Measurements from ENCODE around the gene NRCAM.
"Not testable (repeated sequence)": the region's sequence is repeated elsewhere in the genome, so short reads cannot be mapped to it uniquely, and the experiment has no call there.

The NRCAM gene

DNA sequence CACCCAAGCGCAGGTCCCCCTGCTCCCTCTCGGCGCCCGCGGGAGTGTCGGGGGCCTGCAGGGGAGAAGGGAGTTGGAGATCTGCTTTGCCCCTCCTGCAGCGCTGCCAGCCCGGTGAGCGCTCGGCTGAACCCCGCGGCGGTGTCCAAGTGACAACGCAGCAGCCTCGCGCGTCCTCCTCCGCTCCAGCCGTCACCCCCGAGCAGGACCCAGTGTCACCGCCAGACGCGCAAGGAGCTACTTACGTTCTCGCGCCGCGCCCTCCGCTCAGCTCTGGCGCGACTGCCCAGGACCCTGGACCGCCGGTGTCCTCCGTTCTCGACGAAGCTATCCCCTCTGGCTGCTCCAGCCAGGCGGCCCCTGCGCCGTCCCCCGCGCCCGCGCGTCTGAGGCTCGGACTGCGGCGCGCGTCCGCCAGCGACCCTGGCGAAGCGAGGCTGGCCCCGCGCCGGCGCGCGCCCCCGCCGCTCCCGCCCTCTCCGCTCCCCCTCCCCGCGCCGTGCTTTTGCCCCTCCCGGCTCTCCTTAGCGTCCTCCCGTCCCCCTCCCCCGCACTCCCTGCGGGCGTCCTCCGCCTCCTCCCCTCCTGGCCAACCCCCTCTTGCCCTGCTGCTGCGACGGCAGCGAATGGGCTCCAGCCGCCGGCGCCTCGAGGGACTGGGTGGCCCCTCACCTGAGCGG lies at the start of gene NRCAM:
NRCAM (minus strand) TSS at position 439 of the 680 bp plus-strand sequence. CDS start 216,372 bp downstream, outside the sequence.
- no peak for DNase-seq (ENCODE audit: low read depth, low spot score)

DNA sequence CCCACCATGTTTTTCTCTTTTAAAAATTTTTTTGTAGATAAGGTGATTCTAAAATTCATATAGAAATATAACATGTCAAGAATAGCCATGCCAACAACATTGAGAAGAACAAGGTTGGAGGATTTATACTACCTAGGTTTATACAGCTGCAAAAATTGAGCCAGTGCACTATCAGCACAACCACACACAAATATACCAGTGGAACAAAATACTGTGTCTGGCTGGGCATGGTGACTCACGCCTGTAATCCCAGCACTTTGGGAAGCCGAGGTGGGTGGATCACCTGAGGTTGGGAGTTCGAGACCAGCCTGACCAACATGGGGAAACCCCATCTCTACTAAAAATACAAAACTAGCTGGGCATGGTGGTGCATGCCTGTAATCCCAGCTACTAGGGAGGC lies 48.3 kb upstream of the NRCAM start:
- DNase-seq (ENCODE audit: low read depth, low spot score) = not testable (repeated sequence)

DNA sequence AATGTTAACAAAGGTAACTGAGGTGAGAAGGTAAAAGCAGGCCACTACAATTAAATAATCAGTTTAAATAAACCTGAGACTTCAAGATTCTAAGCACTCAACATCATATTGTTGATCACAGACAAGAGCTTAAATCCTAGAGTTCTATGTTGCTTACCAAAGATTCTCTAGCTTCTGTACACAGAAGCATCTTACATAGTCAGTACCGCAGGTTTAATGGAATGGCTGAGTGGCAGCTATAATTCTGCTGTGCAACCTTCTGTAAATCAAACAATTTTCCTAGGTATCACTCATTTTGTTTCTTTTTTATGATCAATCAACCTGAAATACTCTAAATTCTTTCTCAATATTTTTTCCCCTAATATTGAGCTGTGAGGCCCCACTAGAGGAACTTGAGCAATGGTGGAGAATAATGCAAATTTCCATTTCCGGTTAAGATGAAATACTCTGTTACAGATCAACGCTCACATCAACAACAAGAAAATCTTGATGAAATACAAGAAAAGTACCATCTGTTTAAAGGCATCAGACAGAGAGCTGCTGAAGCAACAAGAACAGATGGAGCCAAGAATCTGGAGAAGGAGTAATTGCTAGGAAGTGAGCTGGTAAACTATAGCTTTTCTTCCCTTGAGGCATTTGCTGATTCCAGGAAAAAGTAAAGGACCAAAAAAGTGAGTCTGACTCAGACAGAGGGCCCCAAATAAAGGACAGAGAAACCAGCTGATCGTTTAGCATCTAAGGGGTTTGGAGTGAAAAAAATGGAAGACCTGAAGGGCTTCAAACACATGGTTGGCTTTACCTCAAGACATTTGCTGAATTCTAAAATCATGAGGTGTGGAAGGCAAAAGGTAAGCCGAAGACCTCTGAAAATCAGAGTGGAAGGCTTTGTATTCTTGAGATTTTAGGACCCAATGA lies 47.1 kb upstream of the NRCAM start:
- no peak for DNase-seq (ENCODE audit: low read depth, low spot score)

DNA sequence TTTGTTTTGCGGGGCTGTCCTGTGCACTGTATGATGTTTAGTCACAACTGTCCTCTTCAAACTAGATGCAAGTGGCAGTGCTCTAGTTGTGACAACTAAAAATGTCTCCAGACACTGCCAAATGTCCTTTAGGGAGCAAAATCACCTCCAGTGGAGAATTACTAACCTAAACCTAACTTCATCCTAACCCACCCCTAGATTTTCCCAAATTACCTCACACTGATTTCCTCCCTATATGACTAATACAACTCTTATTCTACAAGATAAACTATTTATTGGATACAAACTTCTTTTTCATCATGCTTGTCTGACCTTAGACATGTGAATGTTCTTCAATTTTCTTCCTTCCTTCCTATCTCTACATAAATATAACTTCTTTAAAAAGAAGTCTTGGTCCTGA lies 43.3 kb upstream of the NRCAM start:
- DNase-seq (ENCODE audit: low read depth, low spot score) = no peak

DNA sequence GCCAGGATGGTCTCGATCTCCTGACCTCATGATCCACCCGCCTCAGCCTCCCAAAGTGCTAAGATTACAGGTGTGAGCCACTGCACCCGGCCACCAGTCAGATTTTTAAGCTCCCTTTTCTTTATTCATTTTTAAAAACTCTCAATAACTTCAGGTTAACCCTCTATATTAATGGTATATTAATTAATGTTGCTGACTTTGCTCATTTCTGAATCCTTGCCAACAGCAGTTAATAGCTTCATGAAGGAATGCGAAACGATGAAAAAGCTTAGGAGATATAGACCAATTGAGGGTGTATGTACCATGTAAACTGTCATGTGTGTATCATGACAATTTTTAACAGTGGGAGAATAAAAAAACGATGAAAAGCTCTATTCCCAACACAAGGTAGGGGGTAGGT lies 42.2 kb upstream of the NRCAM start:
- no peak for DNase-seq (ENCODE audit: low read depth, low spot score)

DNA sequence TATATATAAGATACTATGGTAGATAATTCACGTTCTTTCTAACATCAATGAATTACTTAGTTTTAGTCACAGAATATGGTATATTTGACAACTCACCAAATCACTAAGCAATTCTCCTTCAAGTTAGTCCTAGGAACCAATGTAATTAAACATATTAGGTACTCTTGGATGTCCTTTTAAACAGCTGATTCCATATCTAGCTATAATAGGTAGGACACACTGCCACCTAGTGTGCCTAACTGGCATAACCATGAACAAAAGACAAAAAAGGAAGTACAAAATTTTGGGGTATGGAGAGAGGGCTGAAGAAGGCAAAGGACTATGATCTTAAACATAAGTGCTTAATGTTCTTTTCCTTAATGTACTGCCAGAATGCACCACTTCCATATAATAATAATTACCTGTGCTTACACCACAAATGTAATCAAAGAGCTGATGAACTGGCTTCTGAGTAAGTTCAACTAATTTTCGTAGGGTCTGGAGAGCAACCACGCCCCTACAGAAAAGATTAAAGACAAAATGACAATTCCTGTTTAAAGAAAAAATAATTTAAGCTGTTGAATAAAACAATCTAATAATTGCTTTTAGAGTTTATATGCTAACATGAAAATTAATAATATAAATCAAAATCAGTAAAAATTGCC lies 41.0 kb upstream of the NRCAM start:
- peak; percentile 12 for DNase-seq (ENCODE audit: low read depth, low spot score)

DNA sequence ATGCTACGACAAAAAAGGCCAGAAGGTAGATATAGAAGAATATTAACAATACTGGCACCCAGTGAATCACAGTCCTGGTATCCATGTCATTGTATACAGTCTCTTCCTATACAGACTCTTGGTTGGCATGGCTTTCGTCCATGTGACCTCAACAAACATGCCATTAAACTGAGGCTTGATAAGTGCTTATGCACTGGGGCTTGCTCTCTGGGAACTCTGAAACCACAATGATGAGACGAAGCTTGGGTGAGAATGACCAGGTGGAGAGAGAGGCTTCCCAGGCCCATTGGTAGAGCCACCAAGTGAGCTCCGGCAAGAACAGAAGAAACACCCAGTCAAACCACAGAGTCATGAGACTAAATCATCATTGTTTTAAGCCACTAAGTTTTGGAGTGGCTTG lies 36.5 kb upstream of the NRCAM start:
- no peak for DNase-seq (ENCODE audit: low read depth, low spot score)

DNA sequence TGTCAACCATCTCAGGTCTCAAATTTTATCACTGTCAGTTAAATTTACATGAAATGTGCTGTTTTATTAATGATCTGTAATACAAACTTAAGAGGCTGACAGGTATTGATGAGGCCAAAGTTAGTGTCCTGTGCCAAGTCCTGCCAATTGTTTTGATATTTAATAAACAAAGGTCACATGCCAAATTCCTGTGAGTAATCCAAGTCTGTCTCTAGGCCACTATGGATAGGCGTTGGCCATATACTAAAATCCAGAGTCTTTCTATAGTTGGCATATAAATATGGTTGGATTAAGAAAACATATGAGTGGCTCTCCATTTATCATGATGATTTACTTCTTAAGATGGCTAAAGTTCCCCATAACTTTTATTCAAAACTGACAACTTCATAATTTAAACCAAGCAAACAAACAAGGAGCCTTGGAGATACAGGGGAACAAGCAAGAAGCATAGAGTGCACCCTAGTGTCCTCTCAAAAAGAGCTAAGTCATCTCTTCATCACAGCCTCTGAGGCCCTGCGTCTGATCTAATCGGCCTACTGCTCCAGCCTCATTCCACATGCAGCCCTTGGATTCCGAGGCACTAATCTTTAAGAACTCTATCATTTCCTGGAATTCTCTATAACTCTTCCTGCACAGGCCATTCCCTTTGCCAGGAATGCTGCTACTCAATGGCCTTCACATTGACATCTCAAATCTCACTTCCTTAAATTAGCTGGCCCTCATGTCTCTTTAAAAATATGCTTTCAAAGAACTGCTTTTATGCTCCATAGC lies 32.7 kb upstream of the NRCAM start:
- no peak for DNase-seq (ENCODE audit: low read depth, low spot score)

DNA sequence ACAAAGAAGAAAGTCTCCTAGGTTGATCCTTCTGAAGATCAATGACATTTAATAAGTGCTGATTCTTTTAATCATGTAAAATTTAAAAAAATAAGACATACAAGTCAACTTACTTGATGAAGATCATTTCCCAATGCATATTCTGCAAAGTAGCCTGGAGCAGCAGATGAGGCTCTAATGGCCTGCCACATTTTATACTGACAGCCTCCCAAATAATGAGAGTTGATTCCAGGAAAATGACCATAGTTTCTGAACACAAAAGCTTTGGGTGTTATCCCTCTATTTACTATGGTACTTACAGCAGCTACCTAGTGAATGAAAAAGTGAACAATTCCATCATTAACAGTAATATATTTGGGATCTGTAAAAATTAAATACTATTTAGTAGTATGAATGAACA lies 31.4 kb upstream of the NRCAM start:
- DNase-seq (ENCODE audit: low read depth, low spot score) = no peak

DNA sequence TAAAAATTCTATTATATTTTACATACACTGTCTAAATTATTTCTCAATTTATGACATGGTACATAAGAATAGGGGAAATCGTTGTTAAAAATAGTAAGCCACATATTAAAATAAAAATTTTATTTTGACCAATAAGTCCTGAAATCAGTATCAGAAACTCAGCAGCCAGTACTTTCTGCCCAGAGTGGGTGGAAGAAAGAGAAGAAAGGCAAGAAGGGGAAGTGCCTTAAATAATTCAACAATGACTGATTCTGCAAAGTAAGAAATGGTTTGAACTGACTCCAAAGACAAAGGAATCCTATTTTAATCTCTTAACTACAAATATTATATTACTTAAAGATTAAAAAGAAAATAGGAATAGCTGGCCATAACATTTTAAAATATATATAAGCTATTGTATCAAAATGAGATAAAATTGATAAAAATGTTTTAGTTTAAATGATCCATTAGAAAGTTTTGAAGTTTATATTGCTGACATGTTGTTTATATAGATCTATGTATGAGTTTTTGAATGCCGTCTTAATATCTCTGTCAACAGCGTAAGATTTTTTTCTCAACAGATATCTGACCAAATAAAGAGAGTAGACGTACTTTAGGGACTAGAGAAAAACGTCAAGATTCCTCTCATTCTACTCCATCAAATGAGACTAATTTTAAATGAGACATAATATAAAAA lies 30.2 kb upstream of the NRCAM start:
- no peak for DNase-seq (ENCODE audit: low read depth, low spot score)

DNA sequence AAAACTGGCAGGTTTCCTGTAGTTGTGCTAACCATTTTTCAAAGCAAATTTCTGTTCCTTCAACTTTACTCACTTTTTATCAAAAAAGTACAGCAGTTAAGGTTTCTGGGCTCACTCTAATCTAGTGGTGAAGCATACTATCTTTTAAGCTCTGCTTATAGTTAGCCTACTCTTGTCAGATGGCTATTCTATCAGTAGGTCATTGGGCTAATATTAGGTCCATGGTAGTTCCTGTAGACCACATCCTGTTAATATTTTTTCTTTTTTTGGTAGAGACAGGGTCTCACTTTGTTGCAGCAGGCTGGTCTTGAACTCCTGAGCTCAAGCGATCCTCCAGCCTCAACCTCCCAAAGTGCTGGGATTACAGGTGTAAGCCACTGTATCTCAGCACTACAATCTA lies 27.9 kb upstream of the NRCAM start:
- no peak for DNase-seq (ENCODE audit: low read depth, low spot score)

DNA sequence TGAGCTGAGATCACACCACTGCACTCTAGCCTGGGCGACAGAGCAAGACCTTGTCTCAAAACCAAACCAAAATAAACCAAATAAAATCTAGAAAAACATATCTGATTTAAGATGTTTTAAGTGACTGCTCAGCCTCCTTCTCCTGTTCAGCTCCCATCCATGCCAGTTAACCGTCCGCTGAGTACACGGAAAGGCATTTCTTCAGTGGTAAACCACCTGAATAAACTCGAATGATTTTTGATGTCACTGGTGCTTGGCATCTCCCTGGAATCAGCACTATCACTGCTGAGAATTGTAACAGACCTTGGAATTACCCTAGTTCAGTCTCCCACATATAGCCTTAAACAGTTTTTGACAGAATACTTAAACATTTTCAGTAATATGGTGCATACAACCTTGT lies 24.1 kb upstream of the NRCAM start:
- DNase-seq (ENCODE audit: low read depth, low spot score) = no peak

DNA sequence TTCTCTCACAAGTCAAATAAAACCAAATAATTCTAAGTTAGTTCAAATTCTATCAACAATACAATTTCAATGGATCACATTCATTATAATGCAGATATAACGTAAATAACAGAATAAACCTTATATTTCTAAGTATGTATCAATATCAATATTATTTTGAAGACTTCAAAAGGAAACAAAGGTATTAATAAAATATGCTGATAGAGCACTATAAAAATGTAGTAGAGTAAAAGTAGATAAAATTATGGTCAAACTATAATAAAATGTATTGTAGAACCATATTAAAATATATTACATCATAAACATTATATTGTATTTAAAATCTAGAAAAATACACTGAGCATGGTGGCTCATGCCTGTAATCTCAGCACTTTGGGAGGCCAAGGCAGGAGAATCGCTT lies 23.5 kb upstream of the NRCAM start:
- no peak for DNase-seq (ENCODE audit: low read depth, low spot score)

DNA sequence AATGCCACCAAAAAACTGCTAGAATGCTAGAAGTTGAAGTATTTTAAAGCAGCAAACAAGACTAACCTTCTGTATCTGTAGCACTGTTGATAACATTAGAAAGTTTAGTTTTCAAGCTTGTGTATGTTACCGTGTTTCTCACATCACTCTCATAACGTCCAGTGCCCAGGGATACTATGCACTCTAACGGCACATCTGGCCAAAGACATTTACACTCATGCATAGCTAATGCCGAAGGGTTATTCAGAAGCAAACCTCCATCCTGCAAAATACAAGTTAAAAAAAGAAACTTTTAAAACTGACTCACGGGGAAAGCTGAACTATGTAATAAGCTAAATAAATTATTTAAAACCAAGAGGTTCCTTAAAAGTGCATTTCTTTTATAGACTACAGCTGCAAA lies 22.9 kb upstream of the NRCAM start:
- no peak for DNase-seq (ENCODE audit: low read depth, low spot score)

DNA sequence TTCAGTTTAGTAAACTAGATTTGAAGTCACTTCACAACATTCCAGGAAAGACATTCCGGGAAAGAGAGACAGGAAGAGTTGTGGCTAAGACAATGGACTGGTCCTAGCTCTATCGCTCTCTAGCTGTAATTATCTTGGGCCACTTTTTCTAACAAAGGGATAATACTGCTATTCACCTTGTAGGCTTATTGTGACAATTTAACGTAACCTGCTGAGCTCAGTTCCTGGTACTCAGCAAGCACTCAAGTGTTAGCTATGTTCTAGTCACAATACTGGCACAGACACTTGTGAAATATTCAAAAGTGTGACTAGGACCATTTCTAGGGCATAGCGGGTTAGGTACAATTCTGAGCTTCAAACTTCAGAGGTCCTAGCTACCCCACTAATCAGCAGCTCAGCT lies 12.0 kb upstream of the NRCAM start:
- no peak for DNase-seq (ENCODE audit: low read depth, low spot score)

DNA sequence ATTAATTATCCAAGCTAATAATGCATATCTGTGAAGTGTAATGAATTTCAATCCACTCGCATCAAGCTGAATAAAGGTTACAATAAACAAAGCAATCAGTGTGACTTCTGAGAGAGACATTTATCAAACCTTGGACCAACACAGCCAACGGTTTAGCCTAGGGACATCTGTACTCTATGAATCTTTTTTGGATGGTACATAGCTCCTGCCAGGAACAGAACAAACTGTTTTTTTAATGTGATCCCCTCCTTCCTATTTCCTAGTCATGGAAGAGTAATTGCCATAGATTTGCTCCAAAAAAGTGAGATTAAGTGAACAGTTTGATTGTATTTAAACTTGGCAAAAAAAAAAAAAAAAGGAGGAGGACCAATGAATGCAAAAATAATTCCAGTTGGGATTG lies 11.2 kb upstream of the NRCAM start:
- no peak for DNase-seq (ENCODE audit: low read depth, low spot score)

DNA sequence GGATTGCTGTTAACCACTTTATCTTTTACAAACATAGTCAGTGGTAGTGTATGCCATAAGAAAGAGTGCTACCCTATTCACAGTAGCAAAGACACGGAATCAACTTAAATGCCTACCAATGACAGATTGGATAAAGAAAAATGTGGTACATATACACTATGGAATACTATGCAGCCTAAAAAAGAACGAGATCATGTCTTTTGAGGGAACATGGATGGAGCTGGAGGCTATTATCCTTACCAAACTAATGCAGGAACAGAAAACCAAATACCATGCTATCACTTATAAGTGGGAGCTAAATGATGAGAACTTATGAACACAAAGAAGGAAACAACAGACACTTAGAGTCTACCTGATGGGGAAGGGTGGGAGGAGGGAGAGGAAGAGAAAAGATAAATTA lies 10.1 kb upstream of the NRCAM start:
- DNase-seq (ENCODE audit: low read depth, low spot score) = not testable (repeated sequence)

DNA sequence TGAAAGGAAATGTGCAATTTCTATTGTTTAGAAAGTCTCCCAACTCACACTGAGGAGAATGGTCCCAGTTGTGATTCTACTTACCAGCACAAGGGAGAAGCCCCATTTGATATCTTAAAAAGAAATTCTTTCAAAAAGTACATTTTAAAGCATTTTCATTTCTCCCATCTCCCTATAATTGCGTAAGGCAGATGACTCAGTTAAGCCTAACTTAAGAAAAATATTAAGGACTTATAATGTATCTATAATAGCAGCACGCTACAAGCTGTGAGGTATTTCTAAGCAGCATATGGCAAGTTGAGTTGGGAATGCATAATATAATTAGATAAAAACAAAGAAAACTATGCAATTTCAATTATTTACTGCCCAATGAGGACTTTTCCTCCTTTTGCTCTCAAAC lies 8.5 kb upstream of the NRCAM start:
- no peak for DNase-seq (ENCODE audit: low read depth, low spot score)

DNA sequence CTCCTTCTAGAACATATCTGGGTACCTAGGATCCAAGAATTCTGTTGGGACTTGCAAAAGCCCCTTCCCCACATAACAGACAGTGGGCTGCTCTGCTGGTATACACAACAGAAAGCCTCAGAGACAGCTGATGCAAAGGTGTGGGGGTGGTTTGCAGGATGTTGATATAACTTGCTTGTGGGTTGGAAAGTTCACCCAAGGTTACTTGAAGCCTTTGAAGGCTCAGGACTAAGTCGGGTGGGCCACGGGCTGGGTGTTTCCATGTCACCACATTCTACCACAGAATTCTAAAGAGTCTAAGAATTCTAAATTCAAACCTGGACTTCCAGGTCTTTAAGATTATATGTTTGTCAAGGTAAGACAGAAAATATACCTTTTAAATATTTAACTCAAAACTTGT lies 7.4 kb upstream of the NRCAM start:
- no peak for DNase-seq (ENCODE audit: low read depth, low spot score)

DNA sequence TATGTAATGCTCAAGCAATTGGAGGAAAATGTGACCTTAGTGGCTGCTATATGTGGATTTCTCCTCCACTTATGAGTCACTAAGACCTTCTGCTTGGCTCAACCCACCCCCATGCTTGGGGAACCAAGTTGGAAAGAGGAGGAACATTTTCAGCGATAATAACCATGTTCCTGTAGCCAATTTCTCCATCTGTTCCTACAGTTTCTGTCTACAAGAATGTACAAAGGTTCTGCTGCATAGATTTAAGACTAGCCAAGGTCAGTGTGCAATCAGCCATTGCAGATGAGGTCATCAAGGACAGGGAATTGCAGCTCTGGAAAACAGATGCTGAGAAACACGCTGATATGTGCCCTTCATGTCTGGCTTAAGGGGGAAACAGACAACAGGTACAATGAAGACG lies 5.6 kb upstream of the NRCAM start:
- no peak for DNase-seq (ENCODE audit: low read depth, low spot score)

DNA sequence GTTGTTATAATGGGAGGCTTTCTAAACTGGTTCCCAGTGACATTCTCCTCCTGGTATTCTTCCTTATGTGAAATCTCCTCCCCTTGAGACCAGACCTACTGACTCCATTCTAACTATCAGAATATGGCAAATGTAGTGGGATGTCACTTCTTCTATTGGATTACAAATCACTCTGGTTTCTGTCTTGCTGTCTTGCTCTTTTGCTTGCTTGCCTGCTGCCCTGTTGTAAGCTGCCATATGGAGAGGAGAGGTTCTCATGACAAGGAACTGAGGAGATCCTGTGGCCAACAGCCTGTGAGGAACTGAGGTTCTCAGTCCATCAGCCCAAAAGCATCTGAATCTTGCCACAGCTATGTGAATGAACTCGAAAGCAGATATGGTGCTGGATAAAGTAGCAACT lies 4.7 kb upstream of the NRCAM start:
- DNase-seq (ENCODE audit: low read depth, low spot score) = no peak
